ENCODE results near the gene DLK1.

DLK1 gene

GRCh38 chr14:100694579-100695422, 31.9 kb upstream of the DLK1 start:
- Mint-ChIP-seq H3K4me1 (peaks cover 60% of the 10 kb centered on the region), H3K36me3 (ENCODE audit: low read depth) (no peaks in the 10 kb centered on the region), H3K27ac (peak overlapping the region; percentile 62 to 87 (median 83)), H3K9me3 (no peaks in the 10 kb centered on the region), H3K4me3 (peak overlapping the region in 1 of 3 experiments; percentile 19), H3K27me3 (ENCODE audit: low read depth) (peaks cover 29% of the 10 kb centered on the region)
- no peak for TF ChIP-seq CTCF (IDR thresholded peaks at IDR 0.05; ENCODE audit: unreplicated experiment in 3 of 3)

GRCh38 chr14:100695423-100695738, 31.3 kb upstream of the DLK1 start:
- H3K4me1 Mint-ChIP-seq: peaks cover 60% of the 10 kb centered on the region
- no peak for TF ChIP-seq CTCF (IDR thresholded peaks at IDR 0.05; ENCODE audit: unreplicated experiment in 3 of 3)
- H3K9me3 Mint-ChIP-seq: no peaks in the 10 kb centered on the region
- no peaks in the 10 kb centered on the region for H3K36me3 Mint-ChIP-seq (ENCODE audit: low read depth)
- peaks cover 29% of the 10 kb centered on the region for H3K27me3 Mint-ChIP-seq (ENCODE audit: low read depth)
- H3K27ac Mint-ChIP-seq: peak overlapping the region; percentile 62 to 87 (median 83)
- H3K4me3 Mint-ChIP-seq: peak overlapping the region; percentile 7 to 48 (median 9)

GRCh38 chr14:100696008-100696407, 30.7 kb upstream of the DLK1 start:
- peak overlapping the region in 1 of 3 experiments; percentile 7 for H3K4me3 Mint-ChIP-seq
- no peaks in the 10 kb centered on the region for H3K9me3 Mint-ChIP-seq
- peak overlapping the region; percentile 62 to 87 (median 83) for H3K27ac Mint-ChIP-seq
- H3K36me3 Mint-ChIP-seq (ENCODE audit: low read depth): no peaks in the 10 kb centered on the region
- TF ChIP-seq CTCF (IDR thresholded peaks at IDR 0.05; ENCODE audit: unreplicated experiment in 3 of 3): no peak
- H3K27me3 Mint-ChIP-seq (ENCODE audit: low read depth): peaks cover 27% of the 10 kb centered on the region
- peaks cover 60% of the 10 kb centered on the region for H3K4me1 Mint-ChIP-seq

- peak overlapping the region; percentile 62 to 87 (median 83) for H3K27ac Mint-ChIP-seq
- no peak overlapping the region for H3K4me3 Mint-ChIP-seq
- peaks cover 55% of the 10 kb centered on the region for H3K4me1 Mint-ChIP-seq
- peaks cover 25% of the 10 kb centered on the region for H3K27me3 Mint-ChIP-seq (ENCODE audit: low read depth)
- no peaks in the 10 kb centered on the region for H3K9me3 Mint-ChIP-seq
- H3K36me3 Mint-ChIP-seq (ENCODE audit: low read depth): no peaks in the 10 kb centered on the region
- TF ChIP-seq CTCF (IDR thresholded peaks at IDR 0.05; ENCODE audit: unreplicated experiment in 3 of 3): no peak
These were observed 30.1 kb upstream of the DLK1 start for GRCh38 chr14:100696590-100696989.

GRCh38 chr14:100698066-100698465, 28.6 kb upstream of the DLK1 start:
- Mint-ChIP-seq H3K27ac (peak overlapping the region in 2 of 3 experiments; percentile 54 to 90), H3K36me3 (ENCODE audit: low read depth) (no peaks in the 10 kb centered on the region), H3K27me3 (ENCODE audit: low read depth) (peaks cover 18% of the 10 kb centered on the region), H3K9me3 (no peaks in the 10 kb centered on the region), H3K4me3 (no peak overlapping the region), H3K4me1 (peaks cover 40% of the 10 kb centered on the region)
- no peak for TF ChIP-seq CTCF (IDR thresholded peaks at IDR 0.05; ENCODE audit: unreplicated experiment in 3 of 3)
